G401 (cell line): Measurements from ENCODE around the gene PTPRC. TPM values are rescaled to one million over a fixed set of nuclear protein-coding genes. Genes with fewer than 3 reads are reported as not detected.

Experiments
- DNase-seq: peaks from one replicate; pipeline ENCODE4 v3.0.0-alpha.2; 2015; ENCODE audit warnings: low spot score
- in situ Hi-C: cut with HindIII; loops from 2 replicates; pipeline ENCODE4 v1.10.0; 2016; ENCODE audit warnings: low sequenced_read_pairs, mixed read lengths
- total RNA-seq: library from RNA; depleted of rRNA; stranded (reverse); fragments of >200 nt; shearing (Covaris generic); gene quantifications from 2 replicates; pipeline ENCODE4 v1.2.3, GENCODE V29; 2014

The PTPRC gene
- total RNA-seq, 1 experiment from 2014 or later = not detected

DNA sequence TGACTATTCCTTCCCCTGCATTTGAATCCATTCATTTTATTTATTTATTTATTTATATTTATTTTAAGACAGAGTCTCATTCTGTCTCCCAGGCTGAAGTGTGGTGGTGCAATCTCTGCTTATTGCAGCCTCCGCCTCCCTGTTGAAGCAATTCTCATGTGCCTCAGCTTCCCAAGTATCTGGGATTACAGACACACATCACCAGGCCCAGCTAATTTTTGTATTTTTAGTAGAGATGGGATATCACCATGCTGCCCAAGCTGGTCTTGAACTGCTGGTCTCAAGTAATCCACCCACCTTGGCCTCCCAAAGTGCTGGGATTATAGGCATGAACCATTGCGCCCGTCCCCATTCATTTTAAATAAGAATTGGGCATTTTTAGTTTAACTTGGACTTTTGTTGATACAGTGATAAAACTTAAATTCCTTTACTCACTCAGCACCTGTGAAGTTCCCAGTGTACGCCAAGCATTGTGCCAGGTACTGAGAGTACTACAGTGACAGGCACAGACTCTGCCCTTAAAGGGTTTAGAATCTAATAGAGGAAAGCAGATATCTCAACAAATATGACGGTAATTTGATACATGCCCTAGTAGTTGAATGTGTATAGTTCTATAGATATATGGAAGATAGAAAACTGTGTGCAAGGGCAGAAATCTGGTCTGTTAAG, 90.5 kb downstream of the PTPRC start:
- in situ Hi-C loops = no loop called here
- no peak for DNase-seq

DNA sequence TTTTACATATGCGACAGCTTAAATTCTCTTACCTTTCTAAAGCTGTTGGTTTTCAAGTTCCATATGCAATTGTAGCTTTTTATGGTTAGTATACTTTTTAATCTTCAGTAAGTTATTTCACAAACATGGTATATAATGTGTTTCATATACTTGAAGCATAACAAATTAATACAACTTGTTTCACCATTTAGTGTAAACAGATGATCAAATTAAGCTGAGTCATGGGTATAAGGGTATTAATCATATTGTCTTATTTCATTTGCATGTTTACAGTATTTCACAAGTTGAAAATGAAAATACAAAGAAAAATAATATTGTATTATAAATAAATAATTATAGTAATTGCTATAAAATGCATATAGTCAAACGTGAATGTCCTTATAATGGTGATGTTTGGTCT, 92.1 kb downstream of the PTPRC start:
- DNase-seq = no peak
- in situ Hi-C loops = no loop called here

DNA sequence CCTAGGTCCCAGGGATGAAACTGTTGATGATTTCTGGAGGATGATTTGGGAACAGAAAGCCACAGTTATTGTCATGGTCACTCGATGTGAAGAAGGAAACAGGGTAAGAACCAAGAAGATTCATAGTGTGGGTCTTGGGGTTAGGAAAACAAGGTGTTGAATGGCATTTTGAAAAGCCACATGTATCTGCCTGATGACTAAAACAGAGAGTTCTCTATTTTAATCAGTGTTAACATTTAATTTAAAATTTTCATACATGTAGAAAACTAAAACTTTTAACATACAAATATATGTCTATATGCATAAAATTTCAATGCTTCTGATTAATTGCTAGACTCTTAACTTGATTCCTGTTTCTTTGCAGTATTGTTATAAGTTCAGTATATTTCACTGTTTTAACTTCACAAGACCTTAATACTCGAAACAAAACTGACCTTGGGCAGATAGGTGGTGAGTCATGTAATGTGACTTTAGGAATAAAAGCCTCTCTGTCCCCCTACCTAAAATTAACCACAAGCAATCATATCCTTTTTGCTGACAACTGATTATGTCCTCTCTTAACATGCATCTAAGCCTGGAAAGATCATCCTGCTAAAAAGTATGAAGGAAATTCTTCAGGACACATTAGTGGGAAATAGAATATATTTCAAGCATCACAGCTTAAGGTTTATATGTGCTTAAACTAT, 95.6 kb downstream of the PTPRC start:
- no peak for DNase-seq
- in situ Hi-C loops = no loop called here

DNA sequence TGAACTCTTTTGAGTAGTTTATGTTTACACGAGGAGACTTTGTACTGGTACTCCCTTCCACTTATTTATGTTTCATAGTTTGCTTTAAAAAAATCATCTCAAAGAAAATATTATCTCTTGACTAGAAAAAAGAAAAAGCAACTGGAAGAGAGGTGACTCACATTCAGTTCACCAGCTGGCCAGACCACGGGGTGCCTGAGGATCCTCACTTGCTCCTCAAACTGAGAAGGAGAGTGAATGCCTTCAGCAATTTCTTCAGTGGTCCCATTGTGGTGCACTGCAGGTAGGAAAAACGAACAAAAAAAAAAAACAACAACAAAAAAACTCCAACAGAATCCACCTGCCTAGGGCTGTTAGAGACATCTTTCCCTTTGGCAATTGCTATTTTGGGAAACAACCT, 102.9 kb downstream of the PTPRC start:
- in situ Hi-C loops = no loop called here
- DNase-seq = no peak

DNA sequence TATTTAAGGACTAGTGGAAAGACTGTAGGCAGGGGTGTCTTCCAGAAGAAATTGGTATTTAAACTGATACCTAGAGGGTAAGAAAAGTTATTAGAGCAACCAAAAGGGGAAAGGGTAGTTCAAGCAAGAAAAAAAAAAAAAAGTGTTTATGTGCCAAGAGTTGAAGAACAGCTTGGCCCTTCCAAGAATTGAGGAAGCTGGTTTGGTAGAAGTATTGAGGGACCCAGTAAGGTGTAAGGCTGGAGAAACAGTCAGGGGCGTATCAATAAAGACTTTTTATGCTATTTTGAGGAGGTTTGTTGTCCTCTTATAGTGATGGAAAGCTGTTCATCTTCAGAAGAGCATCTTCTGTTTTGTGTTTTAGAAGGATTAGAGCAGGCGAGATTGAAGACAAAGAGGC, 108.3 kb downstream of the PTPRC start:
- in situ Hi-C loops = no loop called here
- DNase-seq = no peak

DNA sequence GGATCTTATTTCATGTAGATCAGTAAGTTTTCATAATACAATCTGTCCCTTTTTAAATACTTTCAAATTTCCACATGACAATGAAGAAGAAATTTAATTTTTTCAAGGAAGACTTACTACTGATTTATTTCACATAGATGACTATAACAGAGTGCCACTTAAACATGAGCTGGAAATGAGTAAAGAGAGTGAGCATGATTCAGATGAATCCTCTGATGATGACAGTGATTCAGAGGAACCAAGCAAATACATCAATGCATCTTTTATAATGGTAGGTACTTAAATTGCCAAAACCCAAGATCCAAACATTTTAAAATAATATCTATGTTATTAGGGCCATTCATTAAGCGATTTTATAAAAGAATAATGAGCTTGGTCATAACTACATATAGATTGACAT, 110.4 kb downstream of the PTPRC start:
- no peak for DNase-seq
- in situ Hi-C loops = no loop called here

DNA sequence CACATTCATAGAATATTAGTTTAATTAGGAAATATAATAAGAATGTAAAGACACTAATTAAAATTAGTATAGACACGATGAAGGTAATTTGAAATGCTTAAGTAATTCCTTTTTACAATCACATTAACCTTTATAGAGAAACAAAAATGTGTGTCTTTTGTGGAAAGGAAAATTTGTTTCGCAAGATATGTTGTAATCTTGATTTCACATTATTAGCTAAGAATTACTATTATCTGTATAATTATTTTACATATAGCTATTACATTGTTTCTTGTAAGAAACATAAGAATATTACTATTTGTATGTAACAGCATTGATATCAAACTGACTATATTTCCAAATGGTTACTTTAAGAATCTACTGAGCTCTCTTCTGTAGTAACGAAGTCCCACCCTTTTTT, 111.2 kb downstream of the PTPRC start:
- in situ Hi-C loops = no loop called here
- no peak for DNase-seq

DNA sequence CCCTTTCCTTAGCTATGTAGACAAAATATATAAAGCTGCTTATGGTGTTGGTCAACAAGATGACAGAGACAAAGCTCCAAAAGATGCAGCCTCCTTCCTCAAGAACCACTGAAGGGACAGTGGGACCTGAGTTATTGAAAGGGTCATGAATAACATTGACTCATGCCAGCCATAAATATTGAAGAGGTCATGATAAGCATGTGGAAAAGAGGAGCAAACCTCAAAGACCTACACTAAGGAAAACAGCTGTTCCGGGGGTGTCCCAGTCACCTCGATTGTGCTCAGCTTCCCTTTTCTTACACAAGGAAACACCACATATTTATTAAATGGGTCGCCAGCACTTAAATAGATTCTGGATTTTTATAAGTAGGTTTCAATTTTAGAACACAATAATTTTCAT, 112.9 kb downstream of the PTPRC start:
- DNase-seq = no peak
- in situ Hi-C loops = no loop called here

DNA sequence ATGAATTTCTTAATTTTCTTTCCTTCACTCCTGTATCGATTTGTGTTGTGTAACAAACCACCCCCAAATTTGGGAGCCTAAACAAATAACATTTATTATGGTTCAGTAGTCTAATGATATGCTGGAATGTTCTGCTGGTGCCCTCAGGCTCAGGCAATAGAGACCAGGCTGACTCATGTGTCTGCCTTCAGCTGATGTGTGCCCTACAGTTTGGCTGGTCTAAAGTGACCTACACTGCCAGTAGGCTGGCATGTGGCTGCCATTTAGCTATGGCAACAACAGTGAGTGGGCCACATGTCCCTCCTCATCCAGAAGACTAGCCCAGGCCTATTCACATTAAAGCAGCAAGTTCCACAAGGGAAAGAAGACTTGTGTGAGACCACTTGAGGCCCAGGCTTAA, 115.8 kb downstream of the PTPRC start:
- DNase-seq = no peak
- in situ Hi-C loops = no loop called here

DNA sequence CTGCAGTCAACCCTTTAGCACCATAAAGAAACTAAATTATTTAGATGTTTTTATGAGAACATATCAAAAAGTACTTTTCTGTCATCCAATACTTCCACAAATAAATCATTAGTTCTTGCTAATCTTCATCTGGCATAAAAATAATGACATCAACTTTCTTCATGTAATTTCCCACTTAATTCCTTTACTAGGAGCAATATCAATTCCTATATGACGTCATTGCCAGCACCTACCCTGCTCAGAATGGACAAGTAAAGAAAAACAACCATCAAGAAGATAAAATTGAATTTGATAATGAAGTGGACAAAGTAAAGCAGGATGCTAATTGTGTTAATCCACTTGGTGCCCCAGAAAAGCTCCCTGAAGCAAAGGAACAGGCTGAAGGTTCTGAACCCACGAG, 116.9 kb downstream of the PTPRC start:
- in situ Hi-C loops = no loop called here
- no peak for DNase-seq

DNA sequence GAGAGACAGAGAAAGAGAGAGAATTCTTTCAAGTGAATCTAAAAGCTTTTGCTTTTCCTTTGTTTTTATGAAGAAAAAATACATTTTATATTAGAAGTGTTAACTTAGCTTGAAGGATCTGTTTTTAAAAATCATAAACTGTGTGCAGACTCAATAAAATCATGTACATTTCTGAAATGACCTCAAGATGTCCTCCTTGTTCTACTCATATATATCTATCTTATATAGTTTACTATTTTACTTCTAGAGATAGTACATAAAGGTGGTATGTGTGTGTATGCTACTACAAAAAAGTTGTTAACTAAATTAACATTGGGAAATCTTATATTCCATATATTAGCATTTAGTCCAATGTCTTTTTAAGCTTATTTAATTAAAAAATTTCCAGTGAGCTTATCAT, 117.6 kb downstream of the PTPRC start:
- in situ Hi-C loops = no loop called here
- peak; percentile 49 for DNase-seq

DNA sequence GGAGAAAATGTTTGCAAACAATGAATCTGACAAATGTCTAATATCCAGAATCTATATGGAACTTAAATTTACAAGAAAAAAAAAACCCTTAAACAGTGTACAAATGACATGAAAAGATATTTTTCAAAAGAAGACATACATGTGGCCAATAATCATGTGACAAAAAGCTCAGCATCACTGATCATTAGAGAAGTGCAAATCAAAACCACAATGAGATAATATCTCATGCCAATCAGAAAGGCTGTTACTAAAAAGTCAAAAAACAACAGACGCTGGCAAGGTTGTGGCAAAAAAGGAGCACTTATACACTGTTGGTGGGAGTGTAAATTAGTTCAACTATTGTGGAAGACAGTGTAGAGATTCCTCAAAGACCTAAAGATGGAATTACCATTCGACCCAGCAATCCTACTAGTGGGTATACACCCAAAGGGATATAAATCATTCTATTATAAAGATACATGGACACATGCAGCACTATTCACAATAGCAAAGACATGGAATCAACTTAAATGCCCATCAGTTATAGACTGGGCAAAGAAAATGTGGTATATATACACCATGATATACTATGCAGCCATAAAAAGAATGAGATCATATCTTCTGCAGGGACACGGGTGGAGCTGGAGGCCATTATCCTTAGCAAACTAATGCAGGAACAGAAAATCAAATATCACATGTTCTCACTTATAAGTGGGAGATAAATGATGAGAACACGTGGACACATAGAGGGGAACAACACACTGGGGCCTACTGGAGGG, 123.2 kb downstream of the PTPRC start:
- DNase-seq = no peak
- in situ Hi-C loops = no loop called here

DNA sequence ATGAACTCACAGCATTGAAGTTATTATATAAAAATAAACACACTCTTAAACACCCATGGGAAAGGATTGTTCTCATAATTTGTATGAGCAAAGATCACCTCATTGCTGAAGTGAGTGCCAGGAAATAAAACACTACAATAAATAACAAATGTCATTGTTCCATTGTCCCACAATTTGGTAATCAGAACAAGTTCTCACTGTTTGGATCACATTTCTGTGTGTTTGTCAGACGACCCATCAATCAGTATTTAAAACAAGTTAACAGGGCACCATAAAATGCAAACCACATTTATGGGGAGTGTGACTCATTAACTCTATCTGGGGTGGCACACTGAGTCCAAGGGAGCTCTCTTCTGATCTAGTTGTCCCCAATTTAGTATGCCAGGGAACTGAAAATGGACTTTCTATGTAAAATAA, 124.5 kb downstream of the PTPRC start:
- in situ Hi-C loops = no loop called here
- DNase-seq = no peak

DNA sequence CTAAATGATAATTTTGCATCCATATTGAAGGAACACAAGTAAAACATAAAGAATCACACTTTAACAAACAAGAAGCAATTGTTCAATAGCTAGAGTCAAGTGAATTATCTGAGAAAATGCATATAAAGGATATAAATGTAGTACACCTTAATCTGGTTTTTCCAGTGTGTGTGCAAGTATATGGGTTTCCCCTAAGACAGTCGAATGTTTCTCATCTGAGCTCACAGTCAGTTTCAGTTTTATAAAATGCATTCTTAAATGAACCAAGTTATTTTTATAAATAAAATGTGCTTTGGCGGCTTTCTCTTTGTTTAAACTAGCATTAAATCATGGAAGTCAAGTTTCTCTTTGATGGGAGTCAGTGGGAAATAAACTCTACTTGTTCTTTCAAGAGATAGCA, 125.9 kb downstream of the PTPRC start:
- in situ Hi-C loops = no loop called here
- no peak for DNase-seq

DNA sequence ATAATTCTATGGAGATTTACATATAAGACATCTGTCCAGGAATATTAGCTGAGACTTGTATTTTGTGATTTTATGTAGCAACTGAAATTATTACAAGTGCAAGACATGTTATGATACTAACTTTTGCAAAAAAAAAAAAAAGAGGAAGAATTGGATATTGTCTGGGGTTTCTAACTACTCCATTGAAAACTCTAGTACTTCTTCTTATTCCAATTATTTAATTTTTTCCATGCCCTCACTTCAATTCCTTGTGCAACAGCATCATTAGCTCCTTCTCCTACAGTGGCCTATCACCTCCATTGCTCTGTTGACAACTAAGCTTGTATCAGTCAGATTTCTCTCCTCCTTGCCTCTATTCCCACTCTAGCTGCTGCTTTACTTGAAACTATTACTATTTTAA, 126.6 kb downstream of the PTPRC start:
- DNase-seq = no peak
- in situ Hi-C loops = no loop called here

DNA sequence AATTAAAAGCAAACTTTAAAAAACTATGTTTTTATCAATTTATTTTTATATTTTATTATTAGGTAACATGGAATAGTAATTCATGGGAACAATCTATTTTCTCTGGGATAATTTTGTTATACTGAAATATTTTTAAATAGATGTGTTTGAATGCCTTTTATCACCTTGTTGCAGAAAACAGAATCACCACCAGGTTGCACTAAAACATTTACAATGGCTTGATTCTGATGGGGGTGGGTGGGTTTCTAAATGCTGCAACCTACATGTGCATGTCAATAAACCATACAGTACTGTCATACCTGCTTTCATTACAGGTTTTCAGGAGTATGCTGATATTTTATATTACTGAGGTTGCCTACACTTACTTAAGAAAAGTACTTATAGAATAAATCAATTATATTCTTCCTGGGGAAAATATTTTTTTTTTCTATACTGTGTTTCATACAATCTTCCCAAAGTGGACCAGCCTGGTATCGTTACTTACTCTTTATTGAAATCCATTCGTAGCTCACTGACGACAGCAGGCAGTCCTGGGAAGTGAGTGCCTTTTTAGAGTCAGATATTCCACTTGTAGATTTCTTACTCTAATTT, 132.8 kb downstream of the PTPRC start:
- in situ Hi-C loops = no loop called here
- no peak for DNase-seq

DNA sequence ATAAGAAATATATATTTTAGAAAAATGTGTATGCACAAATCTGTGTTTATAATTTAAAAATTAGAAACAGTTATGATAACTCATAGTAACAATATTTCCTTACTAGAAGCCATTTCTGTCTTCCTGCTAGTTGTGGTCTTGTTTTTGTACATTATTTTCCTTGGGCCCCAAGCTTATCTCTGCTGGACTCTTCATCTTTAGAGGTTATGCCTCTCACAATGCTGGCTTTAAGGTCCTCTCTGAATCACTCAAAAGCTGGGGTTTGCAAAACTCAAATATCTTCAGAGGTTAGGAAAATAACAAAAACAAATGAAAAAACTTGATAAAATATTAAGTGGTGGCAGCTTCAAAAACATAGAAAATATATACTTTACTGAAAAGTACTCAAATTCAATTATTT, 133.8 kb downstream of the PTPRC start:
- in situ Hi-C loops = no loop called here
- no peak for DNase-seq

DNA sequence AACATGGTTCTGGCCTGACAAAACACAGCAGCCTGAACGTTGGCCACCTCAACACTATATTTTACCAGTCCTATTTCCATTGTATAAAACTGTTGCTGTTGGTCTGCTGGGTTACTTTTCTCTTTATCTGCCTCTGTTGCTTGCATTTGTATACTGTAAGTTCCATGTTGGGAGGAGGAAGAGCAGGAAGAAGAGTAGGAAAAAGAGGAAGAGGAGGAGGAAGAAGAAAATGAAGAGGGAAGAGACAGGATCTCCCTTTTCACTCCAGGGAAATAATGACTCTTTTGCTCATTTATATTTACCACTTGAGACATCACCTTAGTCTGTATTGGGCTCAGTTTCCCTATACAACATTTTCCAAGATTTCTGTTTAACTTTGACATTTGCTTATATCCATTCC, 134.2 kb downstream of the PTPRC start:
- no peak for DNase-seq
- in situ Hi-C loops = no loop called here

DNA sequence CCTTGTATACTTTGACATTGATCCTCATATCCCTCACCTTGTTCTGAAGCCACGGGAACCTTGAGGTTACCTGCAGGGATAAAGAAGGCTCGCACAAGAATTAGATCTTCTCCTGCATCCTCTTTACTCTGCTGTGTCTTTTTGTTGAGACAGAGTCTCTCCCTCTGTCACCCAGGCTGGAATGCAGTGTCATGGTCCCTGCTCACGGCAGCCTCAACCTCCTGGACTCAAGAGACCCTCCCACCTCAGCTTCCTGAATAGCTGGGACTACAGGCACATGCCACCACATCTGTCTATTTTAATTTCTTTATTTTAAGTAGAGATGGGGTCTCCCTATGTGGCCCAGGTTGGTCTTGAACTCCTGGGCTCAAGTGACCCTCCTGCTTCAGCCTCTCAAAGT, 134.7 kb downstream of the PTPRC start:
- DNase-seq = no peak
- in situ Hi-C loops = no loop called here

DNA sequence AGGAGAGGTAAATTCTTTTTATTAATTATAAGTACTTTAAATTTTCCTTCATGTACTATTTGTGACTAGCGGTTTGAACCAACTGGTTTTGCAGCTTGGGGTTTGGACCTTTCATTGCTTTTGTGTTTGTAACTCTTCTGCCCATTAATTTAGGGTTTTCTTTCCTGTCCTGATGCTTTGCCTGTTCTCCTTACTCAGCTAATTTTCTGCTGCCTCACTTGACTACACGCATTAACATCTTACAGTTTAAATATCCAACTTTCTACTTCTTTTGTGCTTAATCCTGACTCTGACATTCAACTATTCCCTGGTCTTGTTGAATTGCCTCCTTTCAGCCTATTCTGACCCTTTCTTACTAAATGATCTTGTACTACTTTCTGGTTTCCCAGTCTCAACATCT, 135.6 kb downstream of the PTPRC start:
- in situ Hi-C loops = no loop called here
- no peak for DNase-seq
